Astrocyte of the cerebellum (primary cell): Measurements from ENCODE around the gene CS.
"Not testable (repeated sequence)": the region's sequence is repeated elsewhere in the genome, so short reads cannot be mapped to it uniquely, and the experiment has no call there.

Experiments used
- DNase-seq: peaks from one replicate; pipeline ENCODE4 v3.0.0-alpha.2; 2011; ENCODE audit warnings: low read depth
- H3K4me3 ChIP-seq: 2 replicates; pipeline ENCODE4 v1.5.1; 2011; ENCODE audit warnings: mild to moderate bottlenecking, low read depth, low read length, moderate library complexity
- in situ Hi-C: cut with HindIII; loops from 2 replicates; pipeline ENCODE4 v1.10.0; 2017; ENCODE audit warnings: low sequenced_read_pairs
- TF ChIP-seq, protein P1 (sequence below): IDR thresholded peaks from 2 replicates; pipeline ENCODE4 v1.5.1; 2012; ENCODE audit warnings: low read length, low read depth, moderate library complexity, mild to moderate bottlenecking; ENCODE audit errors: missing control alignments

CS gene

DNA sequence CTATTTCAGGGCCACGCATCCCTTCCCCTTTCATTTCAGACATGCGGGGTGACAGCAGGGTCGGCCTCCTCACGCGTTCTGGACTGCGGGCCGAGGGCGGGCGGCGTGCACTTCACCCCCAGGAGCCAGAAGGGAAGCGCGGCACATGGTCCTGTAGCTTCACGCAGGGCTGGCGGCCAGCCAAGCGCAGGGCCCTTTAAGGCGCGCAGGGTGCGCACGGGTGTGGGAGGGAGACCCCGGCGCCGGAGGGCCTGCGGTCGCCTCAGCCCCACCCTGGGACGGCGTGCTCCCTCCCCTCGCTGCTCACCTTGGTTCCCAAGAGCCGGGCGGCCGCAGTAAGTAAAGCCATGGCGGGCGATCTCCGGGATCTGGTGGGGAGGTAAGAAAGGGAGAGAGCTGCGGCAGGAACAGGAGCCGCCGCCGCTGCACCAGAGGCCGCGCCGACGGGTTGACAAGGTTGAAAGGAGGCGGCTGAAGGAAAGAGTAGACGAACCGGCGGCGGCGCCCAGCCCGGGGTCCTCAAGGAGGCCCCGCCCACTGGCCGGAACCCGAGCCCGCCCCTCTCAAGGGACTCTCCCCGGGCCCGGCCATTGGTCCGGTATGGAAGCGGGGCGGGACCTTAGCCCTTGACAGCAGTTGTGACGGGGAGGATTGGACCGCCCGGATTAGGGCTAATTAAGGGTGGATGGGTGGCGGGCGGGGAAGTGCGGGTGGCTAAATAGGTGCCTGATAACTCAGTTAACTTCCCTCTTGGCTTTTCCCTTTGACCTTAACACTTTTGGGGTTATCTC, at the start of gene CS:
TSS of gene CS (minus strand) at position 478 of the 791 bp plus-strand sequence. CDS start at position 349, 129 bp downstream.
- TF ChIP-seq, protein P1, sequence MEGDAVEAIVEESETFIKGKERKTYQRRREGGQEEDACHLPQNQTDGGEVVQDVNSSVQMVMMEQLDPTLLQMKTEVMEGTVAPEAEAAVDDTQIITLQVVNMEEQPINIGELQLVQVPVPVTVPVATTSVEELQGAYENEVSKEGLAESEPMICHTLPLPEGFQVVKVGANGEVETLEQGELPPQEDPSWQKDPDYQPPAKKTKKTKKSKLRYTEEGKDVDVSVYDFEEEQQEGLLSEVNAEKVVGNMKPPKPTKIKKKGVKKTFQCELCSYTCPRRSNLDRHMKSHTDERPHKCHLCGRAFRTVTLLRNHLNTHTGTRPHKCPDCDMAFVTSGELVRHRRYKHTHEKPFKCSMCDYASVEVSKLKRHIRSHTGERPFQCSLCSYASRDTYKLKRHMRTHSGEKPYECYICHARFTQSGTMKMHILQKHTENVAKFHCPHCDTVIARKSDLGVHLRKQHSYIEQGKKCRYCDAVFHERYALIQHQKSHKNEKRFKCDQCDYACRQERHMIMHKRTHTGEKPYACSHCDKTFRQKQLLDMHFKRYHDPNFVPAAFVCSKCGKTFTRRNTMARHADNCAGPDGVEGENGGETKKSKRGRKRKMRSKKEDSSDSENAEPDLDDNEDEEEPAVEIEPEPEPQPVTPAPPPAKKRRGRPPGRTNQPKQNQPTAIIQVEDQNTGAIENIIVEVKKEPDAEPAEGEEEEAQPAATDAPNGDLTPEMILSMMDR = no peak
- in situ Hi-C loops = no loop called here
- peak within 1 kb of the TSS; percentile 94 for H3K4me3 ChIP-seq
- peak; percentile 93 for DNase-seq

DNA sequence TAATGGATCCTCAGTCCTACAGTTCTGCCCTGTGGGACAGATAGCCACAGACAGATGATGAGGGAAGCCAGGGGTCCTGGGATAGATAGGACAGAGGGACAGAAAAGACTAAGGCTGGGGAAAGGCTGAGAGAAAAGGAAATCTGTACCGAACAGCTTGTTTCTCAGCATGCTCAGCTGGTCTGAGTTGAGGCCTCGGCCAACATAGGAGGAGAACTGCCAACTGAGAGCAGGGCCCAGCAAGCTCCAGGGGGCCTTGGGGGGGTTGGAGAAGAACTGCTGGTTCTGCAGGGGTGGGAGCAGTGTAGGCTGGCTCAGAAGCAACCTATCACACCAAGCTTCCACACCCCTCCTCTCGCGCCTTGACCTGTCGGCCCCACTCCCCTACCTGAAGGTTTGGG, 48.6 kb upstream of the CS start:
- in situ Hi-C loops = no loop called here
- DNase-seq = no peak
- H3K4me3 ChIP-seq = no peak overlapping the region
- TF ChIP-seq, protein P1 = no peak

DNA sequence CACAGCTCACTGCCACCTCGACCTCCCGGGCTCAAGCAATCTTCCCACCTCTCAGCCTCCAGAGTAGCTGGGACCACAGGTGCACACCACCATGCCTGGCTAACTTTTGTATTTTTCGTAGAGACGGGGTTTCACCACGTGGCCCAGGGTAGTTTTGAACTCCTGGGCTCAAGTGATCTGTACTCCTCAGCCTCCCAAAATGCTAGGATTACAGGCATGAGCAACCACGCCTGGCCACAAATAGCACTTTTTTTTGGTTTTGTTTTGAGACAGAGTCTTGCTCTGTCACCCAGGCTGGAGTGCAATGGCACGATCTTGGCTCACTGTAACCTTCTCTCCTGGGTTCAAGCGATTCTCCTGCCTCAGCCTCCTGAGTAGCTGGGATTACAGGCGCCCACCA, 47.1 kb upstream of the CS start:
- in situ Hi-C loops, DNase-seq, H3K4me3 ChIP-seq: not testable (repeated sequence)

DNA sequence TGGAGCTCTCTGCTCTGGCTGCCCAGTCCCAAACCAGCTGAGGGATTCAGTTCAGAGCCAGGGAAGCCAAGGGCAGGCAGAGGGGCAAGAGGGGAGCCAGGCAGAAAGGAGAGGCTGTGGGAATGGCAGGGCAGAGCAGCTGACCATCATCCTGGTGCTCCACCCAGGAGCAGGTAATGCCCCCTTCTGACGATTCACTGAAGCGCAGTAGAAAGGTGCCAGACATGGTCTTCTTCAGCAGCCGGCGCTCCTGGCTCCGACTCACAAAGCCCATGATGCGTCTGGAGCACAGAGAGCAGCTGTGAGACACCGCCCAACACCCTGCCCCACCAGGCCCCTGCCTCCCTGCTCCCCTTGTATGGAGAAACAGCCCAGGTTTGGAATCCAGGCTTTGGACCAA, 46.5 kb upstream of the CS start:
- in situ Hi-C loops = no loop called here
- no peak for DNase-seq
- no peak overlapping the region for H3K4me3 ChIP-seq
- TF ChIP-seq, protein P1 = no peak

DNA sequence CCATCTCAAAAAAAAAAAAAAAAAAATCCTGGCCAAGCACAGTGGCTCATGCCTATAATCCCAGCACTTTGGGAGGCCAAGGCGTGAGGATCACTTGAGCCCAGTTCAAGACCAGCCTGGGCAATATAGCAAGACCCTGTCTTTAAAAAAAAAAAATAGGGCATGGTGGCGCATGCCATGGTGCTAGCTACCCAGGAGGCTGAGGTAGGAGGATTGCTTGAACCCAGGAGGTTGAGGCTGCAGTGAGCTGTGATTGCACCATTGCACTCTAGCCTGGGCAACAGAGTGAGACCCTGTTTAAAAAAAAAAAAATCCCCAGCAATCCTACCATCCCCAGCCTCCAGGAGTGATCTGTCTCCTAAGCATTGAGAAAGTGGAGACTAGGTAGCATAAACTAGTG, 42.2 kb upstream of the CS start:
- DNase-seq, H3K4me3 ChIP-seq, in situ Hi-C loops: not testable (repeated sequence)

DNA sequence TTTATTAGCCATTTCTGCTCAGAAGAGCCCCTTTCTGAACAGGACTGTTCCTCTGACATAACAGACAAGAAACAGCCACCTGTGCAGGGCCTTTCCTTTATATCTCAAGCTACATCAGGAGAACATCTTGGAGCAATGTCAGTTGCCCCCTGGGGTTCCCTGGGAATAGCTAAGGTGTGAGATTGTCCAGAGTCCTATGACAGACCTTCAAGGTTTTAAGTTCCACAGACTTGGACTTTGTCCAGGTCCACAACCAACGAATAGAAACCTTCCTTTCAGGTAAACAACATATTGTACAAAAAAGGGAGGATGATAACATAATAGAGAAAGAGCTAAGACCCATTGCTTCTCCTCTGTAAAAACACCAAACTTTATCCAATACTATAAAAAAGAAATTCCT, 41.5 kb upstream of the CS start:
- TF ChIP-seq, protein P1 = no peak
- no peak overlapping the region for H3K4me3 ChIP-seq
- in situ Hi-C loops = no loop called here
- no peak for DNase-seq

DNA sequence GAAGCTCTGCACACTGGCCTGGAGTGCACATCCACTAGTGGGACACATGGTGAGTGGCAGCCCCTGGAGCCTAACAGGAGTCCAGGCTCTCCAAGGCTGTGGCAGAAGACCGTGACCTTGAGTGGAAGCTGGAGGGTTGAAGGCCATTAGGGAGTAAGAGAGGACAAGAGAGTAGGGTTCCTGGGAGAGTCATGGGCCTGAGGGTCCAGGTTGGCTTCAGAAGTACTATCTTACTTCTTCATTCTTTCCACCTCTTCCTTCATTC, 39.0 kb upstream of the CS start:
- TF ChIP-seq, protein P1 = no peak

More for the DNA sequence above, 39.0 kb upstream of the CS start:
- no peak for DNase-seq
- no peak overlapping the region for H3K4me3 ChIP-seq
- in situ Hi-C loops = no loop called here
